Neural cell (in vitro differentiated cells): ENCODE results near the gene ANKFY1.

Source experiments
- CTCF ChIP-seq: fragments of 450-650 bp; IDR thresholded peaks from 2 replicates; pipeline ENCODE4 v1.5.1; 2014; ENCODE audit warnings: antibody characterized with exemption, mild to moderate bottlenecking, moderate library complexity; ENCODE audit not compliant: poor library complexity, severe bottlenecking
- EP300 ChIP-seq: fragments of 450-650 bp; conservative IDR thresholded peaks from 2 replicates; pipeline ENCODE4 v1.6.1; 2014; ENCODE audit warnings: antibody characterized with exemption, mild to moderate bottlenecking, moderate library complexity; ENCODE audit not compliant: poor library complexity, severe bottlenecking
- EZH2 ChIP-seq: fragments of 200-600, 300-800 bp; shearing (Covaris generic), sonication (generic); IDR thresholded peaks from 2 replicates; pipeline ENCODE4 v1.6.1; 2014; ENCODE audit warnings: antibody characterized with exemption, low read length, borderline replicate concordance, mild to moderate bottlenecking; ENCODE audit not compliant: insufficient read depth, poor library complexity, severe bottlenecking
- MXI1 ChIP-seq: fragments of 450-650 bp; conservative IDR thresholded peaks from 2 replicates; pipeline ENCODE4 v1.6.1; 2014; ENCODE audit warnings: antibody characterized with exemption, mild to moderate bottlenecking; ENCODE audit not compliant: poor library complexity, severe bottlenecking
- POLR2AphosphoS5 ChIP-seq: IDR thresholded peaks from 2 replicates; pipeline ENCODE4 v1.6.1; 2012
- RAD21 ChIP-seq: fragments of 450-650 bp; conservative IDR thresholded peaks from 2 replicates; pipeline ENCODE4 v1.6.1; 2014; ENCODE audit warnings: antibody characterized with exemption, mild to moderate bottlenecking, moderate library complexity
- REST ChIP-seq: IDR thresholded peaks from 2 replicates; pipeline ENCODE4 v1.6.1; 2012; ENCODE audit warnings: borderline replicate concordance
- SMC3 ChIP-seq: fragments of 450-650 bp; conservative IDR thresholded peaks from 2 replicates; pipeline ENCODE4 v1.6.1; 2014; ENCODE audit warnings: antibody characterized with exemption, mild to moderate bottlenecking, moderate library complexity; ENCODE audit not compliant: poor library complexity
- TAF1 ChIP-seq: IDR thresholded peaks from 2 replicates; pipeline ENCODE4 v1.6.1; 2012; ENCODE audit warnings: low read depth

- TF ChIP-seq CTCF (no peak), EZH2 (no peak), EP300 (no peak), RAD21 (no peak), MXI1 (no peak), REST (no peak), POLR2AphosphoS5 (no peak), SMC3 (no peak), TAF1 (no peak)
Observed at GRCh38 chr17:4154201-4154600, 109.6 kb downstream of the ANKFY1 start.
